IPS-NIHi11 (cell line): ENCODE measurements around the gene KDR.

Experiments
- DNase-seq: peaks from one replicate; pipeline ENCODE4 v3.0.0; 2012; ENCODE audit warnings: mixed read lengths, low spot score

The KDR gene

GRCh38 chr4:55079451-55080173, 45.8 kb downstream of the KDR start:
- no peak for DNase-seq

GRCh38 chr4:55078987-55079386, 46.4 kb downstream of the KDR start:
- no peak for DNase-seq

GRCh38 chr4:55077577-55077976, 47.8 kb downstream of the KDR start:
- DNase-seq: no peak

GRCh38 chr4:55075823-55076716, 49.3 kb downstream of the KDR start:
- DNase-seq: no peak

GRCh38 chr4:55075376-55075775, 50.0 kb downstream of the KDR start:
- no peak for DNase-seq

- DNase-seq: no peak
Measured at GRCh38 chr4:55074386-55074785, 51.0 kb downstream of the KDR start.

- no peak for DNase-seq
Measured at GRCh38 chr4:55071951-55072350, 53.4 kb downstream of the KDR start.

- DNase-seq: no peak
Measured at GRCh38 chr4:55069248-55069647, 56.1 kb downstream of the KDR start.

GRCh38 chr4:55068522-55068921, 56.9 kb downstream of the KDR start:
- no peak for DNase-seq

- no peak for DNase-seq
Measured at GRCh38 chr4:55066018-55066417, 59.4 kb downstream of the KDR start.

- DNase-seq: no peak
Measured at GRCh38 chr4:55055529-55055928, 69.9 kb downstream of the KDR start.

- DNase-seq: no peak
Measured at GRCh38 chr4:55051532-55051931, 73.9 kb downstream of the KDR start.

GRCh38 chr4:55050418-55050950, 74.9 kb downstream of the KDR start:
- no peak for DNase-seq

- DNase-seq: peak; percentile 26
Measured at GRCh38 chr4:55038176-55038890, 87.1 kb downstream of the KDR start.

GRCh38 chr4:55037728-55038127, 87.7 kb downstream of the KDR start:
- no peak for DNase-seq

GRCh38 chr4:55036405-55036804, 89.0 kb downstream of the KDR start:
- DNase-seq: peak; percentile 23

GRCh38 chr4:55035892-55036291, 89.5 kb downstream of the KDR start:
- no peak for DNase-seq

- DNase-seq: no peak
Measured at GRCh38 chr4:55033296-55033695, 92.1 kb downstream of the KDR start.

- DNase-seq: no peak
Measured at GRCh38 chr4:55032788-55033187, 92.6 kb downstream of the KDR start.

GRCh38 chr4:55032179-55032578, 93.2 kb downstream of the KDR start:
- no peak for DNase-seq

- DNase-seq: no peak
Measured at GRCh38 chr4:55031158-55031557, 94.2 kb downstream of the KDR start.

- DNase-seq: no peak
Measured at GRCh38 chr4:55030589-55030988, 94.8 kb downstream of the KDR start.
